HFF-Myc (cell line): ENCODE results near the gene KRTAP29-1.

ENCODE experiments used
- DNase-seq: peaks from one replicate; pipeline ENCODE4 v3.0.0-alpha.2; 2011; ENCODE audit warnings: low read depth; ENCODE audit errors: extremely low read depth
- H3K4me3 ChIP-seq: replicated peaks from 2 replicates; pipeline ENCODE4 v1.5.1; 2011; ENCODE audit warnings: low read depth, mild to moderate bottlenecking, control low read depth, low read length
- TF ChIP-seq, protein P1 (sequence below): IDR thresholded peaks from 2 replicates; pipeline ENCODE4 v1.5.1; 2012; ENCODE audit warnings: mild to moderate bottlenecking, low read depth, low read length, control low read depth; ENCODE audit errors: missing control alignments

Gene KRTAP29-1

GRCh38 chr17:41340934-41341861 lies 38.5 kb upstream of the KRTAP29-1 start:
- TF ChIP-seq, protein P1, sequence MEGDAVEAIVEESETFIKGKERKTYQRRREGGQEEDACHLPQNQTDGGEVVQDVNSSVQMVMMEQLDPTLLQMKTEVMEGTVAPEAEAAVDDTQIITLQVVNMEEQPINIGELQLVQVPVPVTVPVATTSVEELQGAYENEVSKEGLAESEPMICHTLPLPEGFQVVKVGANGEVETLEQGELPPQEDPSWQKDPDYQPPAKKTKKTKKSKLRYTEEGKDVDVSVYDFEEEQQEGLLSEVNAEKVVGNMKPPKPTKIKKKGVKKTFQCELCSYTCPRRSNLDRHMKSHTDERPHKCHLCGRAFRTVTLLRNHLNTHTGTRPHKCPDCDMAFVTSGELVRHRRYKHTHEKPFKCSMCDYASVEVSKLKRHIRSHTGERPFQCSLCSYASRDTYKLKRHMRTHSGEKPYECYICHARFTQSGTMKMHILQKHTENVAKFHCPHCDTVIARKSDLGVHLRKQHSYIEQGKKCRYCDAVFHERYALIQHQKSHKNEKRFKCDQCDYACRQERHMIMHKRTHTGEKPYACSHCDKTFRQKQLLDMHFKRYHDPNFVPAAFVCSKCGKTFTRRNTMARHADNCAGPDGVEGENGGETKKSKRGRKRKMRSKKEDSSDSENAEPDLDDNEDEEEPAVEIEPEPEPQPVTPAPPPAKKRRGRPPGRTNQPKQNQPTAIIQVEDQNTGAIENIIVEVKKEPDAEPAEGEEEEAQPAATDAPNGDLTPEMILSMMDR, result no peak
- H3K4me3 ChIP-seq, result no peak overlapping the region
- DNase-seq, result no peak

DNA sequence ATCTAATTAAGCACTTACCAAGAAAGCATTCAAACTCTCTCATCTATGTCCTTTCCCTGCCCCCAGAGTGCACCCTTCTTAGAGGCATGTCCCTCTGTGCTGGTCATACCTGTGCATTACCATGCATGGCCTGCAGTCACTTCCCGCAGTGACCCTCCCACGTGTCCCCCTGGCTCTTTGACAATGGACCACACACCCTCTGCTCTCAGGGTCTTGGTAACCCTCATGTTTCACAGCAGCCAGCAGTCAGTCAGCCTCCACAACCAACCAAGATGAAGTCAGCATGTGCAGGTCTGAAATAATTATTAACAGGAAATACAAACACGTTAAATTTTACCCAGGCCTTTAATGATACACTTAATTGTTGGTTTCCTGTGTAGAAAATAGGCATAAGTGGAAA lies 37.8 kb upstream of the KRTAP29-1 start:
- DNase-seq, result no peak
- no peak overlapping the region for H3K4me3 ChIP-seq
- TF ChIP-seq, protein P1, result no peak

GRCh38 chr17:41339571-41340172 lies 37.0 kb upstream of the KRTAP29-1 start:
- DNase-seq, result no peak
- no peak overlapping the region for H3K4me3 ChIP-seq
- TF ChIP-seq, protein P1, result no peak

DNA sequence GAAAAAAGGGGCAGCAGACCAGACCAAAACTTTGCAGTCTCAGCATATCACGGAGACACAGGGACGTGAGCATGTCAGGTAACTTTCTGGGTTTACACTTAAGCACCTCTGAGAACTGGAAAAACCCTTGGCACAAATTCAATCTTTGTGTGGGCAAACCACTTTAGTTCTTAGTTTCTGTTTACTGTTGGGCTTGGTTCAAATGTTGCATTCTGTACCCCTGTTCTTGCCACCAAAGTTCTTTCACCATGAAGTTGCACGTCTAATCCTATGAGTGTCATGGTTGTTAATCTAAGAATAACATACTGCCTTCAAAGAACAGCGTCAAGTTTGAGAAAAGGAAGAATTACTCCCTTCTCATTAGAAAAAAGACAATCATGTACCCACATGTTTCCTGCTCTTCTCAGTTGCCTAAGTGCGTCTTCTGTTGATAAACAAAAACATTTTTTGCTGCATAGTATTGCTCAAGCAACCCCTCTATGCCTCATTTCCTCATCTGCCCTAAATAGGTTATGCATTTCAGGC lies 36.4 kb upstream of the KRTAP29-1 start:
- no peak overlapping the region for H3K4me3 ChIP-seq
- TF ChIP-seq, protein P1, result no peak
- no peak for DNase-seq

DNA sequence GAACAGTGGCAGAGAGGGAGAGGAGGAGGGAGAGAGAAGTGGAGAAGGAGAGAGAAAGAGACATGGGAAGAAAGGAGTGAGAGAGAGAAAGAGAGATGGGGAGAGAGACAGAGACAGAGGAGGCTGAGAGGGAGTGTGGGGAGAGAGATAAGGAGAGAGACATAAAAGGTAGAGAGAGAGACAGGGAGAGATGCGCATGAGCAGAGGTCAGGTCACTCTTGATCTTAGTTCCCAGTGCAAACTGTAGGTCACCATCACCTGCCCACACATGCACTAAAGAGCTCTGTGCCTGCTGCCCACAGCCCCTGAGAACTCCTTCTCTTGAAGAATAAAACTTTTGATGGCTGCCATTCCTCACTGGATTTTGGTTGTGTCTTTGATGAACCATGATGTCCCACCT lies 33.1 kb upstream of the KRTAP29-1 start:
- H3K4me3 ChIP-seq, result no peak overlapping the region
- no peak for DNase-seq
- TF ChIP-seq, protein P1, result no peak

DNA sequence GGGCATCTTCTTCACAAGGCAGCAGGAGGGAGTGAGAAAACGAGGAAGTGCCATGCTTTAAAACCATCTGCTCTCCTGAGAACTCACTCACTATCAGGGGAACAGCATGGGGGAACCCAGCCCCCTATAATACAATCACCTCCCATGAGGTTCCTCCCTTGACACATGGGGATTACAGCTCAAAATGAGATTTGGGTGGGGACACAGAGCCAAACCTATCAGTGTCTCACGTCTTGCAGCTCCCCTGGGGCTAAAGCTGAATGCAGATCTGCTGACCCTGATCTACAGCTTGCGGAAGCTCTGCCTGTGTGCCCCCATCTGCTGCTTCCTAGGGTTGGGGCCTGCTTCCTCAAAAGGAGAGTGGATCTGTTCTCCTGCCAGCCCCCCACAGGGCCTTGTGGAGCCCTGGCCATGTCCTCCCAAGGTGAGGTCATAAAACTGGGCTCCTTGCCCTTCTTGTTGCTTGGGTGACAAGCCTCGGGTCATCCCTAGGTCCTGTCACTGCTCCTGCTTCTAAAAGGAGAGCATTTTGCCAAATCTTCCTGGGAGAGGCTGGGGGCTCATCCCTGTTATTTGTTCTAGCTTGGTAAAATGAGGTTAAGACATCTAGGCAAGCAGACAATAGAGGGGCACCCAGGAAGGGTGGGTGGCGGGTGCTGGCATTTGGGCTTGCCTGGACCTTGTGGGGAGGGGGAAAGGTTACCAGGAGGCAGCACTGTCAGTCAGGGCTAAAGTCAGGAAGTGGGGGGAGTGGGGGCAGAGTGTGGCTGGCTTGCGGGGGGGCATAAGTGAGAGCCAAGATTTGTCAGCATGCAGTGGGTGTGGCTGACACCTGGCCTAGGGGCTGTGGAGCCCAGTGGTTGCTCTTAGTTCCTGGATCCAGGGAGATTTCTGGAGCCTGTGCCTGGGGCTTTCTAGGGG lies 32.0 kb upstream of the KRTAP29-1 start:
- DNase-seq, result no peak
- H3K4me3 ChIP-seq, result no peak overlapping the region
- TF ChIP-seq, protein P1, result no peak
